C4-2B (cell line): ENCODE measurements around the gene RNF223.

Experiments used
- ZFX ChIP-seq: fragments of 450-650 bp; IDR thresholded peaks from 2 replicates; pipeline ENCODE4 v1.6.1; 2017
- TF ChIP-seq, protein P1 (sequence below): fragments of 450-650 bp; conservative IDR thresholded peaks from 2 replicates; pipeline ENCODE4 v1.5.1; 2017; ENCODE audit warnings: mild to moderate bottlenecking

DNA sequence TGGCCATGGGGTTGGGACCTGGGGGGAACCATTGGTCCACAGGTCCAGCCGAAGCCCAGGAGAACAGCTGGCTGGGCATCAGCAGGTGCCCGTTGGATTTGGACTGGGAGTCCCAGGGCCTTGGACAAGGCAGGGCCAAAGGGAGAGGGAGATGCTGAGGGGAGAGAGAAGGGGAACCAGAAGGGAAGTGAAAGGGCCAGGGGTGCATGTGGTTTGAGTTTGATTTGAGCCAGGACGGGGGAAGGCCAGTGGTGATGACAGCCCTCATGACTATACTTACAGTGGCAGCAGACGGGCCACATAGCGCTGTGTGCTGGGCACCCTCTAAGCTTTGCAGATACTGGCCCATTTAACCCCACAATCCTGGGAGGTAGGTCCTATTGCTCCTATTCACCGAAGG lies 35.4 kb downstream of the RNF223 start:
- TF ChIP-seq, protein P1, sequence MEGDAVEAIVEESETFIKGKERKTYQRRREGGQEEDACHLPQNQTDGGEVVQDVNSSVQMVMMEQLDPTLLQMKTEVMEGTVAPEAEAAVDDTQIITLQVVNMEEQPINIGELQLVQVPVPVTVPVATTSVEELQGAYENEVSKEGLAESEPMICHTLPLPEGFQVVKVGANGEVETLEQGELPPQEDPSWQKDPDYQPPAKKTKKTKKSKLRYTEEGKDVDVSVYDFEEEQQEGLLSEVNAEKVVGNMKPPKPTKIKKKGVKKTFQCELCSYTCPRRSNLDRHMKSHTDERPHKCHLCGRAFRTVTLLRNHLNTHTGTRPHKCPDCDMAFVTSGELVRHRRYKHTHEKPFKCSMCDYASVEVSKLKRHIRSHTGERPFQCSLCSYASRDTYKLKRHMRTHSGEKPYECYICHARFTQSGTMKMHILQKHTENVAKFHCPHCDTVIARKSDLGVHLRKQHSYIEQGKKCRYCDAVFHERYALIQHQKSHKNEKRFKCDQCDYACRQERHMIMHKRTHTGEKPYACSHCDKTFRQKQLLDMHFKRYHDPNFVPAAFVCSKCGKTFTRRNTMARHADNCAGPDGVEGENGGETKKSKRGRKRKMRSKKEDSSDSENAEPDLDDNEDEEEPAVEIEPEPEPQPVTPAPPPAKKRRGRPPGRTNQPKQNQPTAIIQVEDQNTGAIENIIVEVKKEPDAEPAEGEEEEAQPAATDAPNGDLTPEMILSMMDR: no peak
- TF ChIP-seq ZFX: no peak
